ENCODE results near the gene TOLLIP. TPM values are rescaled to one million over a fixed set of nuclear protein-coding genes. Genes with fewer than 3 reads are reported as not detected.

Gene TOLLIP
- polyA plus RNA-seq, 1 donor from 2014 or later = 32.2 TPM

DNA sequence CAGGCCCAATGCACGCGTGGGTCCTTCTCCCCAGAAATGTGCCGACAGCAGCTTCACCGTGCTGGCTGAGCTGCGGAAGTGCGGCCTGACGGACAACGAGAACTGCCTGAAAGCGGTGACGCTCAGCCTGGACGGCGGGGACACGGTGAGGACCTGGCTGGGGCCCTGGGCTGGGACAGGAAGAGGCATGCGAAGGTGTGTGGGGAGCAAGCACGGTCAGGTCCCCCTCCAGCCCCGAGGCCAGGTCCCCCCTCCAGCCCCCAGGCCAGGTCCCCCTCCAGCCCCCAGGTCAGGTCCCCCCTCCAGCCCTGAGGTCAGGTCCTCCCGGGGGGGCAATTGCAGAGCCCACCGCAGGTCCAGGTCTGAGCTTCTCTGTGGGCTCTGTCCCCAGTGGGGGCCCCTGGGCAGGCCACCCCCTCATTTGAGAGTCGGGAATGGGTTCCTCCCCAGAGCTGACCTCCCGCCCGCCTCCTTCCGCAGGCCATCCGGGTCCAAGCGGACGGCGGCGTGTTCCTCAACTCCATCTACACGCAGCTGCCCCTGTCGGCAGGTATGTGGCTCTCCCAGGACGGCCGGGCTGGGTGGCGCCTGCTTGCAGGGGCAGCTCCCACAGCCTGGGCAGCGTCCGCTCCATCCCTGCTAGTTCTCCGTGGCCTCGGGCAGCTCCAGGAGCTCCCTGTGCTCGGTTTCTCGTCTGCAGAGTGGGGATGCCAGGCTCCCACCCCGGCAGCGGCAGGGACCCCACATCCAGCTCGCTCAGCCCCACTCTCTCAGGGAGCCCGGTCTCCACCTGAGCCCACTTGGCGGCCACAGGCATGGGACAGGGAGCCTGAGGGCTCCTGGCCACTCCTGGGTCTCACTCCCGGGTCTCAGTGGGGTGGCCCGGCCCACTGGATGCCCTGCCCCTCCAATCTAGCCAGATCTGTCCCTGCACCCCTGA lies 78.7 kb downstream of the TOLLIP start:
- Mint-ChIP-seq H3K4me3 (no peak overlapping the region), H3K27ac (no peak overlapping the region), H3K27me3 (no peaks in the 10 kb centered on the region), H3K4me1 (peaks cover 0 to 1% (median 0%) of the 10 kb centered on the region in 3 donors), H3K36me3 (no peaks in the 10 kb centered on the region), H3K9me3 (no peaks in the 10 kb centered on the region)

DNA sequence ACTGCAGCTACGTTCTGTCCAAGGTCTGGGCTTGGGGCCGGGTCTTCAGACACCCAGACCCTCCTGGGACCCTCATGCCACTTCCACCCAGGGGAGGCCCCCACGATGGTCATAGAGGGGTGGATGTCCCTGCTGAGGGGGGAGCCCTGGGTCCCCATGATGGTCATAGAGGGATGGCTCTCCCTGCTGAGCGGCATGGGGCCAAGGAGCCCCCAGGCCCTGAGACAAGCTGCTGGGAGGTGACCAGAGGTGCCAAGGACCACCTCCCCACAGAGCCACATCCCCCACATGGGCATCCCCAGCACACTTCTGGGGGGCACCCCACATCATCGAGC lies 79.3 kb downstream of the TOLLIP start:
- H3K4me1 Mint-ChIP-seq = peaks cover 0 to 1% (median 0%) of the 10 kb centered on the region in 3 donors
- H3K36me3 Mint-ChIP-seq = no peaks in the 10 kb centered on the region
- H3K27me3 Mint-ChIP-seq = no peaks in the 10 kb centered on the region
- H3K9me3 Mint-ChIP-seq = no peaks in the 10 kb centered on the region
- no peak overlapping the region for H3K27ac Mint-ChIP-seq
- H3K4me3 Mint-ChIP-seq = no peak overlapping the region

DNA sequence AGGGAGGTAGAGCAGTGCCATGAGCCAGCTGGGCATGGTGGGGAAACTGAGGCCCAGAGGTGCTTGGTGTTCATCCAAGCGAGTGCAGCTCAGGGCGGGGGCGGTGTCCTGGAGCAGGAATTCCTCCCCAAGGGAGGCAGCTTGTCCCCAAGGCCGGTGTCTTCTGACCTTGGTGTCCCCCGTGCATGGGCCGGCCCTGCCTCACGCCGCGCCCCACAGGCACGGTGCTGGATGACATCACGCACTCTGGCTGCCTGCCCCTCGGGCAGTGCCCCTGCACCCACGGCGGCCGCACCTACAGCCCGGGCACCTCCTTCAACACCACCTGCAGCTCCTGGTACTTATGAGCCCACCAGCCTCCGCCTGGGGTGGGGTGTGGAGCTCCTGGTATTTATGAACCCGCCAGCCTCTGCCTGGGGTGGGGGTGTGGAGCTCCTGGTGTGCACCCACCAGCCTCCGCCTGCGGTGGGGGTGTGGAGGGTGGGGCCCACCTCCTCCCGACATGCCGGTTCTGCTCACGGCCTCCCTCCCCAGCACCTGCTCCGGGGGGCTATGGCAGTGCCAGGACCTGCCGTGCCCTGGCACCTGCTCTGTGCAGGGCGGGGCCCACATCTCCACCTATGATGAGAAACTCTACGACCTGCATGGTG lies 79.8 kb downstream of the TOLLIP start:
- no peak overlapping the region for H3K4me3 Mint-ChIP-seq
- no peaks in the 10 kb centered on the region for H3K27me3 Mint-ChIP-seq
- H3K9me3 Mint-ChIP-seq = no peaks in the 10 kb centered on the region
- no peak overlapping the region for H3K27ac Mint-ChIP-seq
- no peaks in the 10 kb centered on the region for H3K36me3 Mint-ChIP-seq
- peaks cover 0 to 1% (median 0%) of the 10 kb centered on the region in 3 donors for H3K4me1 Mint-ChIP-seq

DNA sequence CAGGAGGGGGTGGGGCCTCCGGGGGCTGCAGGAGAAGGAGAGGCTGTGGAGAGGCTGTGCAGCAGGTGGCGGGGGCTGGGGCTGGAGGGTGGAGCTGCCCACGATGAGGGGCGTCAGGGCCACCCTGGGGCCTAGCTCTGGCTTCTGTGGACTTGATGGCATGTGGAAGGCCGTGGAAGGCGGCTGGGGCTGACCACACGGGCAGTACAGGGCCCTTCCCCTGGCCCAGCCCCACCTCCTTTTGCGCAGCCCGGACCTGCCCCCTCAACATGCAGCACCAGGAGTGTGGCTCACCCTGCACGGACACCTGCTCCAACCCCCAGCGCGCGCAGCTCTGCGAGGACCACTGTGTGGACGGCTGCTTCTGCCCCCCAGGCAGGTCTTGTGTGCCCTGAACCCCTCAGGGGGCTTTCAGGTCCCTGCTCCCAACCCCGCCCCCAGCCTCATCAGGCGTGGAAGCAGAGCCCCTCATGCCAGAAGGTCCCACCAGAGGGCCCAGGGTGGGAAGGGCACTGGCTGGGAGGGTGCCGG lies 80.4 kb downstream of the TOLLIP start:
- Mint-ChIP-seq H3K4me3 (no peak overlapping the region), H3K27me3 (peaks cover 2% of the 10 kb centered on the region), H3K27ac (no peak overlapping the region), H3K9me3 (no peaks in the 10 kb centered on the region), H3K36me3 (no peaks in the 10 kb centered on the region), H3K4me1 (peaks cover 0 to 1% (median 0%) of the 10 kb centered on the region in 3 donors)

DNA sequence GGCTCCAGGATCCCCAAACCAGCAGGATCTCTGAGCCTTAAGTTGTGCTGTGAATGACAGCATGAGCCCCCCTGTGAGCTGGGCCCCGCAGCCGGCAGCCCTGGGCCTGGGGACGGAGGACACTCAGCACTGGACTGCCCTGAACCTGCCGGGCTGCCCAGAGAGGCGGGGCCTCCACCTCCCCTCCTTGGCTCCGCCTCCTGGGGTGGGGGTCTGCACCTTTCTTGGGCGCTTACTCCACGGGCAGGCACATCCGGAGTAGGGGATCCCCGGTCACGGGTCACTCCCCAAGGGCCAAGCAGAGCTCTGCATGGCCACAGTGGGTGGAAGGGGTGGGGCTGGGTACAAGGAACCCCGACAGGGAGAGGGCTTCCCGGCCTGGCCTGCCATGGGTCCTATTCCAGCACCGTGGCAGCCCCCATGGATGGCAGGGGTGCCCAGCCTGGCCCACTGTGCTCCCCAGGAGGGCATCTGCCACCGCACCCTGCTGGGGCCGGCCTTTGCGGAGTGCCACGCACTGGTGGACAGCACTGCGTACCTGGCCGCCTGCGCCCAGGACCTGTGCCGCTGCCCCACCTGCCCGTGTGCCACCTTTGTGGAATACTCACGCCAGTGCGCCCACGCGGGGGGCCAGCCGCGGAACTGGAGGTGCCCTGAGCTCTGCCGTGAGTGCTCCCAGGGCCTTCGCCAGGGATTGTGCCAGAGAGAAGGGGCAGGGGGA lies 81.2 kb downstream of the TOLLIP start:
- Mint-ChIP-seq H3K9me3 (no peaks in the 10 kb centered on the region), H3K4me1 (peaks cover 0 to 1% (median 0%) of the 10 kb centered on the region in 3 donors), H3K27me3 (peaks cover 2% of the 10 kb centered on the region), H3K4me3 (no peak overlapping the region), H3K27ac (no peak overlapping the region), H3K36me3 (no peaks in the 10 kb centered on the region)

DNA sequence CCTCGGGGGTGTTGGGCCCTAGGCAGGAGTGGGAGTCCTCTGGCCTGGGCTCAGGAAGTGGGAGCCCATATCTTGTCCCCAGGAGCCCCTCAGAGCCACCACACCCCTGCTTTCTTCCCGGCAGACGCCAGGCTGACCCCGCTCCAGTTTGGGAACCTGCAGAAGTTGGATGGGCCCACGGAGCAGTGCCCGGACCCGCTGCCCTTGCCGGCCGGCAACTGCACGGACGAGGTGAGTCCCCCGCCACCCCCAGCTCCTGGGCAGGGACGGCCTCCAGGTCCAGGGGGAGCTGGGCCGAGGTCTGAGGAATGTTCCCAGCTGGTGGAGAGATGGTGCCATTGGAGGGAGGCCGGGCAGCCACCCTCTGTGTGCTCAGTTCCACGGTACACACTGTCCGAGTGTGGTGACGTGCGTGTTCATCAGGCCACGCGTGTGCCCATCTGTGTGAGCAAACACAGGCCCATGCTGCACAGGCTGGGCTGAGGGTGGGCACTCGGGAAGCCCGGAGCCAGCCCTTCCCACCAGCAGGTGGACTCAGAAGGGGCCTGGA lies 81.8 kb downstream of the TOLLIP start:
- no peak overlapping the region for H3K27ac Mint-ChIP-seq
- H3K4me1 Mint-ChIP-seq = peaks cover 0 to 1% (median 0%) of the 10 kb centered on the region in 3 donors
- no peaks in the 10 kb centered on the region for H3K36me3 Mint-ChIP-seq
- H3K9me3 Mint-ChIP-seq = no peaks in the 10 kb centered on the region
- H3K4me3 Mint-ChIP-seq = no peak overlapping the region
- peaks cover 2% of the 10 kb centered on the region for H3K27me3 Mint-ChIP-seq

DNA sequence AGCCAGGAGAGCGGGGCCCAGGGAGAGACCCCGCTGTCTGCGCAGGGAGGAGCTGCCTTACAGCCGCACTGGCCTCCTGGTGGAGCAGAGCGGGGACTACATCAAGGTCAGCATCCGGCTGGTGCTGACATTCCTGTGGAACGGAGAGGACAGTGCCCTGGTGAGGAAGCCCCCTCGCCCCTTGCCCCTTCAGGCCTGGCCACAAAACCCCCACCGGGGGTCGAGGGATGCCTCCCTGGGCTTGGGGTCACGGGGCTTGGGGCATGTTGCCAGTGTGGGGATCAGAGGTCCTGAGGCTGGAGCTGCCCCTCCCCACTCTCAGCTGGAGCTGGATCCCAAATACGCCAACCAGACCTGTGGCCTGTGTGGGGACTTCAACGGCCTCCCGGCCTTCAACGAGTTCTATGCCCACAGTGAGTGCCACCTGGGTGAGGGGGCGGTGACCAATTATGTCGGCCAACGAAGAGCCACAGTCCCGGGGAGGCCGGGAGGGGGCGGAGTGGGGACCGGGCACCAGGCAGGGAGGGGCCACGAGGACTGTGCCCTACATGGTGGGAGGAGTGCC lies 82.4 kb downstream of the TOLLIP start:
- H3K9me3 Mint-ChIP-seq = no peaks in the 10 kb centered on the region
- no peak overlapping the region for H3K4me3 Mint-ChIP-seq
- H3K4me1 Mint-ChIP-seq = peaks cover 0 to 1% (median 0%) of the 10 kb centered on the region in 3 donors

DNA sequence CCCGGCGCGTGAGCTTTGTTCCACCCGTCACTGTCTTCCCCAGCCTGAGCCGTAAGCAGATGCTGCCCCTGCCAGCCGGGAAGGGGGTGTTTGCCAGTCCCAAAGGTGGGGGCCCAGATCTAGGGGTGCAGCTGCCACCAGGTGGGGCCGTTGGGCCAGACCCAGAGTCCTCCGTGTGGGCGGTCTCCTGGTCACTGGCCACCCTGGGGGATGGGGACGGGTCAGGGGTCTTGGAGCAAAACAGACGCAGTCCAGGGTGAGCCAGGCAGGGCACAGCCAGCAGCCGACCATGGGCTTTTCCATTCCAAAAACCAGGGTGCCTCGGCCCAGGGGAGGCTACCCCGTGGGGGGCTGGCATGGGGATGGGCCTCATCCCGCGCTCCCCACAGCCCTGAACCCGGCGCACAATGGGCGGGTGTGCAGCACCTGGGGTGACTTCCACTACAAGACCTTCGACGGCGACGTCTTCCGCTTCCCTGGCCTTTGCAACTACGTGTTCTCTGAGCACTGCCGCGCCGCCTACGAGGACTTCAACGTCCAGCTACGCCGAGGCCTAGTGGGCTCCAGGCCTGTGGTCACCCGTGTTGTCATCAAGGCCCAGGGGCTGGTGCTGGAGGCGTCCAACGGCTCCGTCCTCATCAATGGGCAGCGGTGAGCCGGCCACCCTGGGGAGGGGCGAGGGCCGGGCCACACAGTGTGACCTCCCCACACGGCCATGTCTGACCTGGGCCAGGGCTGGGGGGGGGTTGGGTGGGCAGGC lies 83.0 kb downstream of the TOLLIP start:
- Mint-ChIP-seq H3K36me3 (no peaks in the 10 kb centered on the region), H3K27me3 (peaks cover 8% of the 10 kb centered on the region)

More for the DNA sequence above, 82.4 kb downstream of the TOLLIP start:
- peaks cover 2% of the 10 kb centered on the region for H3K27me3 Mint-ChIP-seq
- H3K27ac Mint-ChIP-seq = peak overlapping the region in 1 of 3 donors; percentile 74
- no peaks in the 10 kb centered on the region for H3K36me3 Mint-ChIP-seq

DNA sequence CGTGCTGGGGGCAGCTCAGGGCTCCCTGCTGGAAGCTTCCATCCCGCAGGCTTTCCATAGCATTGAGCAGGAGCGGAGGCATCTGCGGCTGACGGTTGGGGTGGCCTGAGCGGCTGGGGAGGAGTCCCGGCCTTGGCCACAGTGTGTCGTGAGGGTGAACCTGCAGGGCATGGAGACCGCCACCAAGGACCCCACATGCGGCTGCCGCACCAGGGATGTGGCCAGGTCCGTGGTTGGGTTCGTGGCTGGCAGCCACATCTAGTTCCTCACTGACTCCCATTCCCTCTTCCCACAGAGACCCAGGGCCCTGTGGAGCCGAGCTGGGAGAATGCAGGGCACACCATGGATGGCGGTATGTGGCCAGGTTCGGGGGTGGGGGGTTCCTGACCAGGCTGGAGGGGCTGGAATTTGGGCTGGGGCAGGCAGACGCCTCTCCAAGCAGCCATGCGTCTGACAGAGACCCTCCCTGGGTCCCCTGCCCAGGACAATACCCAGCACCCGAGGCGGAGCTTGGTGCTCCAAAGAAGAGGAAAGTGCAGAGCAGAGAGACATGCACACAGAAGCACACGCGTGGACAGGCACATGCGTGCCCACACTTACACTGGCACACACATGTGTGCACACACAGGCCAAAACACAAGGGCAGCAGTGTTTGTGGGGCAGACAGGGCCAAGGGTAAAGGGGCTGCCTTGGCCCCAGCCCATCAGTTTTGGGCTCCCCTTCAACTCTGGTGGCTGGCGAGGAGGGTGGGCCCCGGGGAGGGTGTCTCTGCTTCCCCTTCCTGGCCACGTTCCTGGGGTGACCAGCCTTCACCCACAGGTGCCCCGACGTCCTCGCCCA lies 83.8 kb downstream of the TOLLIP start:
- H3K27me3 Mint-ChIP-seq = peaks cover 11% of the 10 kb centered on the region
- no peaks in the 10 kb centered on the region for H3K36me3 Mint-ChIP-seq
- H3K27ac Mint-ChIP-seq = no peak overlapping the region
- no peaks in the 10 kb centered on the region for H3K9me3 Mint-ChIP-seq
- H3K4me1 Mint-ChIP-seq = no peaks in the 10 kb centered on the region
- no peak overlapping the region for H3K4me3 Mint-ChIP-seq

More for the DNA sequence above, 83.0 kb downstream of the TOLLIP start:
- Mint-ChIP-seq H3K9me3 (no peaks in the 10 kb centered on the region), H3K27ac (peak overlapping the region in 1 of 3 donors; percentile 74), H3K4me3 (no peak overlapping the region), H3K4me1 (peaks cover 0 to 1% (median 0%) of the 10 kb centered on the region in 3 donors)

DNA sequence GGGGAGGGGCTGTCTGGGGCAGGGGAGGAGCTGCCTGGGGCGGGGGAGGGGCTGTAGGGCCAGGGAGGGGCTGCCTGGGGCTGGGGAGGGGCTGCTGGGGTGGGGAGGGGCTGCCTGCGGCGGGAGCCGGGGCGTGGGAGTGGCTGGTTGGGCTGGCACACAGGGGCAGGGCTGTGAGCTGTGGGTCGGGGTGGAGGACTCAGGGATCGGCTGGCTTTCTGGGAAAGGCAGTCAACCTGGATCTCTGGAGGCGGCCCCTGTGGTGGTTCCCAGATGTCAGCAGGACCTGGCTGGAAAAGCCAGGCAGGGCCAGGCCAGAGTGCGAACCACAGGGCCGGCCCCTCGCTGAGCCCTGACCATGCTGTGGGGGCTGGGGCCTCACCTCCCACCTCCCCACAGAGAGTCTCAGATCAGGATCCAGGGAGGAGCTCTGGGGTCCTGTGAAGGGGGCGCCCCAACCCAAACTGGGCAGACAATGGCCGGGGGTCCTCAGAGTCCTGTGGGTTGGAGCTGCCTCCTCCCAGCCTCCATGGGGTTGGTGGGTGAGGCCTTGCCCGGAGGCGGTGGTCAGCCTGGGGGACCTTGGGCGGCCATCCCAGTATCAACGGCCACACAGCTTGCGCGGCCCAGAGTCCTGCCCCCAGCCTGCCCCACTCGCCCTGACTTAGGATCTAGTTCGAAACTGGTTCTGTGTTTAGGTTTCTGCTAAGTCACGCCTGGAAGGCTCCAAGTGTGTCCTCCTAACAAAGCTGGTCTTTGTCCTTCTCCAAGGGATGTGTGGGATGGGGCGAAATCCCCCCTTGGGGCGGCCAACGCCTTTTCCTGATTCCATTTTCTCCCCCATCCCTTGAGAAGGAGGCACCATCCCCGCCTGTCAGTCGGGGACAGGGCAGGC lies 84.7 kb downstream of the TOLLIP start:
- Mint-ChIP-seq H3K9me3 (no peaks in the 10 kb centered on the region), H3K27me3 (peaks cover 11% of the 10 kb centered on the region), H3K27ac (no peak overlapping the region), H3K36me3 (no peaks in the 10 kb centered on the region), H3K4me3 (no peak overlapping the region), H3K4me1 (no peaks in the 10 kb centered on the region)

Data from IgD-negative memory B cell (primary cell).